Measurements from ENCODE around the gene PLCG2.

DNA sequence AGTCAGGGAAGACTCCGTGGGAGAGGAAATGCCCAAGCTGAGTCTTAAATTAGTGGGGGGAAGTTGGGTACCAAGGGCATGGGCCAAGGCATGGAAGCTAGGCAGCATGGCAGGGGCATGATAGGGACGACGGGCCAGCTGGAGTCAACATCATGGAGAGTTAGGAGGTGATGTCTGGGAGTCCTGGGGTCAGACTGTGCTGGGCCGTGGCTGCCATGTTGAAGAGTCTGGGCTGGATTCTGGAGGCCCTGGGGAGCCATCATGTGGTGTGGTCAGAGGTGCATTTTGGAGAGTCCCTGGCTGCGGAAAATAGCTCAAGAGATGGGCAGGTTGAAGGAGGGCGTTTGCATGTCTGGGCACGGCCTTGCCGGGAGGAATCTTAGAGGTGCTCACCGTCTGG lies 146.9 kb downstream of the PLCG2 start:
- no peak for TF ChIP-seq POLR2A (IDR thresholded peaks at IDR 0.05)
- TF ChIP-seq, protein P1, sequence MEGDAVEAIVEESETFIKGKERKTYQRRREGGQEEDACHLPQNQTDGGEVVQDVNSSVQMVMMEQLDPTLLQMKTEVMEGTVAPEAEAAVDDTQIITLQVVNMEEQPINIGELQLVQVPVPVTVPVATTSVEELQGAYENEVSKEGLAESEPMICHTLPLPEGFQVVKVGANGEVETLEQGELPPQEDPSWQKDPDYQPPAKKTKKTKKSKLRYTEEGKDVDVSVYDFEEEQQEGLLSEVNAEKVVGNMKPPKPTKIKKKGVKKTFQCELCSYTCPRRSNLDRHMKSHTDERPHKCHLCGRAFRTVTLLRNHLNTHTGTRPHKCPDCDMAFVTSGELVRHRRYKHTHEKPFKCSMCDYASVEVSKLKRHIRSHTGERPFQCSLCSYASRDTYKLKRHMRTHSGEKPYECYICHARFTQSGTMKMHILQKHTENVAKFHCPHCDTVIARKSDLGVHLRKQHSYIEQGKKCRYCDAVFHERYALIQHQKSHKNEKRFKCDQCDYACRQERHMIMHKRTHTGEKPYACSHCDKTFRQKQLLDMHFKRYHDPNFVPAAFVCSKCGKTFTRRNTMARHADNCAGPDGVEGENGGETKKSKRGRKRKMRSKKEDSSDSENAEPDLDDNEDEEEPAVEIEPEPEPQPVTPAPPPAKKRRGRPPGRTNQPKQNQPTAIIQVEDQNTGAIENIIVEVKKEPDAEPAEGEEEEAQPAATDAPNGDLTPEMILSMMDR (IDR thresholded peaks at IDR 0.05), result no peak
